Activated CD8-positive, alpha-beta T cell treated with anti-CD3 and anti-CD28 coated beads for 36 hours (primary cell): ENCODE data around the gene ZNF598. TPM values are rescaled to one million over a fixed set of nuclear protein-coding genes. Genes with fewer than 3 reads are reported as not detected.

ENCODE experiments used
- ATAC-seq: fragments of 200-7000 bp; cut with Tn5 transposase; one replicate; pipeline ENCODE4 v1.10.0; 2021; ENCODE audit warnings: mild to moderate bottlenecking, moderate library complexity
- CTCF ChIA-PET: fragments of 350-600 bp; sonication (Branson Sonifier 250); formaldehyde crosslinking; loops from one replicate; lab custom pipeline; 2021; ENCODE audit warnings: antibody characterized with exemption; lab: Charles Lee
- POLR2A ChIA-PET: fragments of 350-600 bp; sonication (Branson Sonifier 250); formaldehyde crosslinking; loops from one replicate; lab custom pipeline; 2021; ENCODE audit warnings: antibody characterized with exemption; lab: Charles Lee
- DNase-seq: peaks from one replicate; pipeline ENCODE4 v3.0.0-alpha.2; 2020
- H3K27ac Mint-ChIP-seq: one replicate; pipeline ENCODE4 v1.8.0; 2021; ENCODE audit warnings: mild to moderate bottlenecking, mixed read lengths
- H3K27me3 Mint-ChIP-seq: one replicate; pipeline ENCODE4 v1.8.0; 2021; ENCODE audit warnings: mixed read lengths
- H3K36me3 Mint-ChIP-seq: one replicate; pipeline ENCODE4 v1.8.0; 2021; ENCODE audit warnings: low read depth, mixed read lengths
- H3K4me1 Mint-ChIP-seq: one replicate; pipeline ENCODE4 v1.8.0; 2021; ENCODE audit warnings: low read depth, mixed read lengths
- H3K4me3 Mint-ChIP-seq: one replicate; pipeline ENCODE4 v1.8.0; 2021; ENCODE audit warnings: mild to moderate bottlenecking, moderate library complexity, mixed read lengths
- H3K9me3 Mint-ChIP-seq: one replicate; pipeline ENCODE4 v1.8.0; 2021; ENCODE audit warnings: mixed read lengths
- intact Hi-C: fragments of 100-400 bp; cut with micrococcal nuclease; formaldehyde crosslinking; loops from one replicate; pipeline ENCODE4 v1.10.0; 2022
- total RNA-seq, 2 experiments: library from RNA; stranded (reverse); gene quantifications; one replicate each; pipeline ENCODE4 v1.2.3, GENCODE V29; 2021
- TF ChIP-seq, protein P1 (sequence below): fragments of 200-600 bp; IDR thresholded peaks from one replicate; pipeline ENCODE4 v1.8.0; 2022; ENCODE audit warnings: antibody characterized with exemption, mild to moderate bottlenecking

The ZNF598 gene
- total RNA-seq, 2 experiments from 2014 or later = 85.5 to 90.3 TPM

DNA sequence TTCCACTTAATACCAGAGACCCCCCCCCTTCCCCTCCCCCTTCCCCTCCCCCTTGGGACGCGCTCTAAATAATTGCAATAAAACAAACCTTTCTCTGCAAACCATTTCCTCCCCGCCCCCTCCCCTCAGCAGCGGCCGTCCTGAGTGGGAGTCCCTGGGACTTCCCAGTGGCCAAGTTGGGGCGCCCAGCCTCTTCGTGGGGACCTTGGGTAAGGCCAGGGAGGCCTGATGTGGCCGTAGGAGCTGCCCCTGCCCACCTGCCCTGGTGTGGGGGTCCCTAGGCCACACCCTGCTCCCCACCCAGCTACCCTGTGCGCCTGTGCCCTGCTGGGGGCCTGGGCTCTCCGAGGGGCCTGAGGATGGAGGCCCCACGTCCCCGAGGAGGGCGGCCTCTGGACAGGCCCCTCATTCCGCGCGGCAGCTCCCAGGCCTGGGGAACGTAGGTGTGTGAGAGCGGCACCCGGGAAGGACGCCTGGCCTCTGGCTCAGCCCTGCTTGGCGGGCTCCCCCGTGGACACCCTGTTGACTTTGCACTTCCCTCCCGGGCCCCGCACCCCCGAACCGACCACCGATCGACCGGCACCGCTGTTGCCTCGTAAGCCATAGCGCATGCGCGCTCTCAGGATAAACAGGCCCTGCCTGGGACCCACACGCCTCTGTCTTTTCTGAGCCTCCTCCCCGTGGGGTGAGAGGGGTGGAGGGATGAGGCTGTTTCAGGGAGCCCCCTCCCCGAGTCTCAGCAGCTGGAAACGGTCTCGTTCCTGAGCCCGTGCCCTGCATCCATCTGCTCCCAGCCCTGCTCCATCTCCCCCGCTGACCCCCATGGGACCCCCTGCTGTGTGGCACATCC is 29.0 kb upstream of the ZNF598 start:
- no peak overlapping the region for H3K4me3 Mint-ChIP-seq
- ChIA-PET CTCF (no interaction called here), POLR2A (no interaction called here)
- H3K27me3 Mint-ChIP-seq = no peaks in the 10 kb centered on the region
- H3K4me1 Mint-ChIP-seq = no peaks in the 10 kb centered on the region
- intact Hi-C loops = no loop called here
- no peak for DNase-seq
- H3K9me3 Mint-ChIP-seq = no peaks in the 10 kb centered on the region
- TF ChIP-seq, protein P1, sequence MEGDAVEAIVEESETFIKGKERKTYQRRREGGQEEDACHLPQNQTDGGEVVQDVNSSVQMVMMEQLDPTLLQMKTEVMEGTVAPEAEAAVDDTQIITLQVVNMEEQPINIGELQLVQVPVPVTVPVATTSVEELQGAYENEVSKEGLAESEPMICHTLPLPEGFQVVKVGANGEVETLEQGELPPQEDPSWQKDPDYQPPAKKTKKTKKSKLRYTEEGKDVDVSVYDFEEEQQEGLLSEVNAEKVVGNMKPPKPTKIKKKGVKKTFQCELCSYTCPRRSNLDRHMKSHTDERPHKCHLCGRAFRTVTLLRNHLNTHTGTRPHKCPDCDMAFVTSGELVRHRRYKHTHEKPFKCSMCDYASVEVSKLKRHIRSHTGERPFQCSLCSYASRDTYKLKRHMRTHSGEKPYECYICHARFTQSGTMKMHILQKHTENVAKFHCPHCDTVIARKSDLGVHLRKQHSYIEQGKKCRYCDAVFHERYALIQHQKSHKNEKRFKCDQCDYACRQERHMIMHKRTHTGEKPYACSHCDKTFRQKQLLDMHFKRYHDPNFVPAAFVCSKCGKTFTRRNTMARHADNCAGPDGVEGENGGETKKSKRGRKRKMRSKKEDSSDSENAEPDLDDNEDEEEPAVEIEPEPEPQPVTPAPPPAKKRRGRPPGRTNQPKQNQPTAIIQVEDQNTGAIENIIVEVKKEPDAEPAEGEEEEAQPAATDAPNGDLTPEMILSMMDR = no peak
- H3K36me3 Mint-ChIP-seq = no peaks in the 10 kb centered on the region
- ATAC-seq = no peak
- H3K27ac Mint-ChIP-seq = no peak overlapping the region

DNA sequence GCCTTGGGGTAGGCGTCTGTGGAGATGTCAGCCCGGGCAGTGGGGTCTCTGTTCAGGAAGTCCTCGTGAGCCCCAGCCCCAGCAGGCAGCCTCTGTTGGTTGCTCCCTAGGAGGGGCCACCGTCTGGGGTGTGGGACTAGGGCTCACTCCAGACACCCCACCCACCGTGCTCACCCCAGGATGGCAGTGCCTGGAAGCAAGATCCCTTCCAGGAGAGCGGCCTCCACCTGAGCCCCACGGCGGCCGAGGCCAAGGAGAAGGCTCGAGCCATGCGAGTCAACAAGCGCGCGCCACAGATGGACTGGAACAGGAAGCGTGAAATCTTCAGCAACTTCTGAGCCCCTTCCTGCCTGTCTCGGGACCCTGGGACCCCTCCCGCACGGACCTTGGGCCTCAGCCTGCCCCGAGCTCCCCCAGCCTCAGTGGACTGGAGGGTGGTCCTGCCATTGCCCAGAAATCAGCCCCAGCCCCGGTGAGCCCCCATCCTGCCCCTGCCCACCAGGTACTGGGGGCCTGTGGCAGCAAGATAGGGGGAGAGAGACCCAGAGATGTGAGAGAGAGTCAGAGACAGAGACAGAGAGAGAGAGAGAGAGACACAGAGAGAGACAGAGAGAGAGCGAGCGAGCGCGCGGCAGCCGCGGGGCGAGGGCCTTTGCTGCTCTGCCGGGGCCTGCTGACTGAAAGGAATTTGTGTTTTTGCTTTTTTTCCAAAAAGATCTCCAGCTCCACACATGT is 28.2 kb upstream of the ZNF598 start:
- ChIA-PET CTCF (no interaction called here), POLR2A (no interaction called here)
- H3K27me3 Mint-ChIP-seq = no peaks in the 10 kb centered on the region
- H3K9me3 Mint-ChIP-seq = no peaks in the 10 kb centered on the region
- TF ChIP-seq, protein P1 = no peak
- intact Hi-C loops = no loop called here
- no peaks in the 10 kb centered on the region for H3K4me1 Mint-ChIP-seq
- no peaks in the 10 kb centered on the region for H3K36me3 Mint-ChIP-seq
- H3K27ac Mint-ChIP-seq = no peak overlapping the region
- no peak for DNase-seq
- no peak for ATAC-seq
- no peak overlapping the region for H3K4me3 Mint-ChIP-seq

DNA sequence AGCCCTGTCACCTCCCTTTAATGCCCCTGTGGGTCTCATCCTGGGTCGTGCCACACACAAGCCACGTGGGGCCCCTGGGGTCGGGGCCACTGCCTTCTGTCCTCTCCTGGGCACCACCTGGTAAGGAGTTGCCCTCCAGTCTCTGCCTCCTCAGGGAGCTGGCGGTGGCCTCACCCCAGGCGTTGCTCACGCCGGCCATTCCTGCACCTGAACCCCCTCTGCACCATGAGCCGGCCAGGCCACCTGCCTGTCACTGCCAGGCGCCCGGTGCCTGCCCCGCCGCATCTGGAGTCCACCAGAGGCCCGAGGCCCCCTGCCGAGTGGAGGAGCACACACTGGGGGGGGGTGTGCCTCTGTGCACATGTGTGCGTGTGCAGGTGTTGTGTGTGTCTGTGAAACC is 27.5 kb upstream of the ZNF598 start:
- ATAC-seq (no peak), DNase-seq (no peak)
- no peak overlapping the region for H3K27ac Mint-ChIP-seq
- TF ChIP-seq, protein P1 = no peak
- ChIA-PET POLR2A (no interaction called here), CTCF (no interaction called here)
- no peak overlapping the region for H3K4me3 Mint-ChIP-seq
- H3K4me1 Mint-ChIP-seq = no peaks in the 10 kb centered on the region
- no peaks in the 10 kb centered on the region for H3K36me3 Mint-ChIP-seq
- no peaks in the 10 kb centered on the region for H3K9me3 Mint-ChIP-seq
- H3K27me3 Mint-ChIP-seq = no peaks in the 10 kb centered on the region
- intact Hi-C loops = no loop called here

DNA sequence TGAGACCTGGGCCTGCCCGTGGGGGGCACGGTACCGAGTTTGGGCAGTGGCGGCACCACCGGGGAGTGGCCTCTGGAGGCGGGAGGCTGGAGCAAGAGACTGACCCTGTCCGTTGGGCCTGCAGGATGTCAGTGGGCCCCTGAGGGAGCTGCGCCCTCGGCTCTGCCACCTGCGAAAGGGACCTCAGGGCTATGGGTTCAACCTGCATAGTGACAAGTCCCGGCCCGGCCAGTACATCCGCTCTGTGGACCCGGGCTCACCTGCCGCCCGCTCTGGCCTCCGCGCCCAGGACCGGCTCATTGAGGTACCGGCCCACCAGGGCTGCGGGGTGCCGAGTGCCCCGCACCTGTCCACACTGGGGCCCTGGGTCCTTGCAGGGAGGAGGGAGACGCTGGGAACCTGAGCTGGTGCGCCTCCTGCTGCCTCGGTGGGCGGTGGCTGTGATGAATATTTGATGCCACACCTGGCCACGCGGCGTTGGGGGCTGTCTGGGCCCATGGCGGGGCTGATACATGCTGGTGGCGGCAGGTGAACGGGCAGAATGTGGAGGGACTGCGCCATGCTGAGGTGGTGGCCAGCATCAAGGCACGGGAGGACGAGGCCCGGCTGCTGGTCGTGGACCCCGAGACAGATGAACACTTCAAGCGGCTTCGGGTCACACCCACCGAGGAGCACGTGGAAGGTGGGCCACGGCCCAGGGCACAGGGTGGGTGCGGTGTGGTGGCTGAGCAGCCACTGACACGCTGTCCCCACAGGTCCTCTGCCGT is 26.8 kb upstream of the ZNF598 start:
- intact Hi-C loops = no loop called here
- Mint-ChIP-seq H3K4me1 (no peaks in the 10 kb centered on the region), H3K27me3 (no peaks in the 10 kb centered on the region), H3K4me3 (no peak overlapping the region), H3K27ac (no peak overlapping the region), H3K36me3 (no peaks in the 10 kb centered on the region), H3K9me3 (no peaks in the 10 kb centered on the region)
- CTCF ChIA-PET = interaction anchor here (0.8 kb wide), 1 partner anchor 14 kb away, joined by 3 read pairs; no protein-coding TSS in a partner anchor
- TF ChIP-seq, protein P1 = no peak
- DNase-seq (no peak), ATAC-seq (no peak)
- POLR2A ChIA-PET = no interaction called here
